ENCODE data around the gene SLC26A2.

- TF ChIP-seq CTCF (IDR thresholded peaks at IDR 0.05) (no peak), POLR2A (IDR thresholded peaks at IDR 0.05) (no peak), POLR2AphosphoS5 (IDR thresholded peaks at IDR 0.05) (no peak), EP300 (IDR thresholded peaks at IDR 0.05) (no peak)
Observed at GRCh38 chr5:150016537-150016936, 56.0 kb downstream of the SLC26A2 start.
